ENCODE data around the gene HBG2. TPM values are rescaled to one million over a fixed set of nuclear protein-coding genes. Genes with fewer than 3 reads are reported as not detected.

HBG2 gene
- total and polyA plus RNA-seq, 2 of the 13 experiments (the other 11 are each of a cell fraction or from before 2014, with no cell fraction given), result not detected

GRCh38 chr11:5301846-5302245, 47.3 kb upstream of the HBG2 start, which contains the start of gene OR51B4:
OR51B4 (minus strand) TSS chr11:5301946; CDS start chr11:5301946, 0 bp downstream.
- H3K36me3 ChIP-seq (replicated peaks in 1 of 2; ENCODE audit: control insufficient read depth in 1 of 2, insufficient read depth in 2 of 2, low read length in 2 of 2), result no peaks in the 10 kb centered on the region
- no TSS peak for BruUV-seq (replicated peaks)
- H3K4me3 ChIP-seq (replicated peaks in 1 of 3; ENCODE audit: insufficient read depth in 1 of 3, low read depth in 2 of 3, low read length in 3 of 3), result no peak within 1 kb of the TSS
- H3K27me3 ChIP-seq (ENCODE audit: control insufficient read depth in 1 of 2, insufficient read depth in 2 of 2, low read length in 2 of 2), result no peaks in the 10 kb centered on the region
- no peak within 1 kb of the TSS for H3K4me2 ChIP-seq (ENCODE audit: low read depth, low read length)
- H3K27ac ChIP-seq (ENCODE audit: extremely low read length, insufficient read depth, low read length), result no peak within 1 kb of the TSS
- no peaks in the 10 kb centered on the region for H3K4me1 ChIP-seq (ENCODE audit: insufficient read depth, low read length)
- no peaks in the 10 kb centered on the region for H4K20me1 ChIP-seq (ENCODE audit: insufficient read depth, low read length)
- DNase-seq (ENCODE audit: low spot score) (no peak), FAIRE-seq (no peak), ATAC-seq (no peak)
- CTCF ChIA-PET (ENCODE audit: low intra/inter-chr PET ratio, low total read pairs), result no interaction called here
- H3K79me2 ChIP-seq (ENCODE audit: insufficient read depth, low read length), result no peaks in the 10 kb centered on the region
- POLR2A ChIA-PET, result no interaction called here
- intact Hi-C loops (cut with micrococcal nuclease; ENCODE audit: unreplicated experiment), result no loop called here
- 17% methylated on average over 2 of the region's 2 CpGs for WGBS (ENCODE audit: low lambda C conversion rate)
- no peaks in the 10 kb centered on the region for H3K9me3 ChIP-seq (ENCODE audit: low read length)
- no peak within 1 kb of the TSS for H3K9ac ChIP-seq (ENCODE audit: insufficient read depth, low read depth, low read length)
- no peak within 1 kb of the TSS for H2AFZ ChIP-seq (ENCODE audit: low read length)
- in situ Hi-C loops (cut with HindIII; ENCODE audit: extremely low pct_ligation_motif_present, low pct_unique_long_range_greater_than_20kb), result no loop called here
- TF ChIP-seq IRF9 (CRISPR knock-in tag; IDR thresholded peaks at IDR 0.05; ENCODE audit: borderline replicate concordance) (no peak), WIZ (CRISPR knock-in tag; IDR thresholded peaks at IDR 0.05) (no peak), PCBP1 (IDR thresholded peaks at IDR 0.05; ENCODE audit: borderline replicate concordance, low read depth, low read length) (no peak), HOXA7 (CRISPR knock-in tag; IDR thresholded peaks at IDR 0.05) (no peak), ATF4 (CRISPR knock-in tag; IDR thresholded peaks at IDR 0.05) (no peak), NFE2L2 (IDR thresholded peaks at IDR 0.05; ENCODE audit: low read length) (no peak), ZNF407 (CRISPR knock-in tag; IDR thresholded peaks at IDR 0.05; ENCODE audit: not compliant biosample characterization) (no peak), RARG (CRISPR knock-in tag; IDR thresholded peaks at IDR 0.05; ENCODE audit: low read depth) (no peak), MIER2 (CRISPR knock-in tag; IDR thresholded peaks at IDR 0.05) (no peak)
- TF ChIP-seq, protein P1, sequence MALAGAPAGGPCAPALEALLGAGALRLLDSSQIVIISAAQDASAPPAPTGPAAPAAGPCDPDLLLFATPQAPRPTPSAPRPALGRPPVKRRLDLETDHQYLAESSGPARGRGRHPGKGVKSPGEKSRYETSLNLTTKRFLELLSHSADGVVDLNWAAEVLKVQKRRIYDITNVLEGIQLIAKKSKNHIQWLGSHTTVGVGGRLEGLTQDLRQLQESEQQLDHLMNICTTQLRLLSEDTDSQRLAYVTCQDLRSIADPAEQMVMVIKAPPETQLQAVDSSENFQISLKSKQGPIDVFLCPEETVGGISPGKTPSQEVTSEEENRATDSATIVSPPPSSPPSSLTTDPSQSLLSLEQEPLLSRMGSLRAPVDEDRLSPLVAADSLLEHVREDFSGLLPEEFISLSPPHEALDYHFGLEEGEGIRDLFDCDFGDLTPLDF (CRISPR knock-in tag; IDR thresholded peaks at IDR 0.05), result no peak
- TF ChIP-seq, protein P2, sequence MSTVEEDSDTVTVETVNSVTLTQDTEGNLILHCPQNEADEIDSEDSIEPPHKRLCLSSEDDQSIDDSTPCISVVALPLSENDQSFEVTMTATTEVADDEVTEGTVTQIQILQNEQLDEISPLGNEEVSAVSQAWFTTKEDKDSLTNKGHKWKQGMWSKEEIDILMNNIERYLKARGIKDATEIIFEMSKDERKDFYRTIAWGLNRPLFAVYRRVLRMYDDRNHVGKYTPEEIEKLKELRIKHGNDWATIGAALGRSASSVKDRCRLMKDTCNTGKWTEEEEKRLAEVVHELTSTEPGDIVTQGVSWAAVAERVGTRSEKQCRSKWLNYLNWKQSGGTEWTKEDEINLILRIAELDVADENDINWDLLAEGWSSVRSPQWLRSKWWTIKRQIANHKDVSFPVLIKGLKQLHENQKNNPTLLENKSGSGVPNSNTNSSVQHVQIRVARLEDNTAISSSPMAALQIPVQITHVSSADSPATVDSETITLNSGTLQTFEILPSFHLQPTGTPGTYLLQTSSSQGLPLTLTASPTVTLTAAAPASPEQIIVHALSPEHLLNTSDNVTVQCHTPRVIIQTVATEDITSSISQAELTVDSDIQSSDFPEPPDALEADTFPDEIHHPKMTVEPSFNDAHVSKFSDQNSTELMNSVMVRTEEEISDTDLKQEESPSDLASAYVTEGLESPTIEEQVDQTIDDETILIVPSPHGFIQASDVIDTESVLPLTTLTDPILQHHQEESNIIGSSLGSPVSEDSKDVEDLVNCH (CRISPR knock-in tag; IDR thresholded peaks at IDR 0.05), result no peak
